Measurements from ENCODE around the gene ENOX1. TPM values are rescaled to one million over a fixed set of nuclear protein-coding genes. Genes with fewer than 3 reads are reported as not detected.

Gene ENOX1
- total RNA-seq, 1 donor from 2014 or later: 0.18 TPM

DNA sequence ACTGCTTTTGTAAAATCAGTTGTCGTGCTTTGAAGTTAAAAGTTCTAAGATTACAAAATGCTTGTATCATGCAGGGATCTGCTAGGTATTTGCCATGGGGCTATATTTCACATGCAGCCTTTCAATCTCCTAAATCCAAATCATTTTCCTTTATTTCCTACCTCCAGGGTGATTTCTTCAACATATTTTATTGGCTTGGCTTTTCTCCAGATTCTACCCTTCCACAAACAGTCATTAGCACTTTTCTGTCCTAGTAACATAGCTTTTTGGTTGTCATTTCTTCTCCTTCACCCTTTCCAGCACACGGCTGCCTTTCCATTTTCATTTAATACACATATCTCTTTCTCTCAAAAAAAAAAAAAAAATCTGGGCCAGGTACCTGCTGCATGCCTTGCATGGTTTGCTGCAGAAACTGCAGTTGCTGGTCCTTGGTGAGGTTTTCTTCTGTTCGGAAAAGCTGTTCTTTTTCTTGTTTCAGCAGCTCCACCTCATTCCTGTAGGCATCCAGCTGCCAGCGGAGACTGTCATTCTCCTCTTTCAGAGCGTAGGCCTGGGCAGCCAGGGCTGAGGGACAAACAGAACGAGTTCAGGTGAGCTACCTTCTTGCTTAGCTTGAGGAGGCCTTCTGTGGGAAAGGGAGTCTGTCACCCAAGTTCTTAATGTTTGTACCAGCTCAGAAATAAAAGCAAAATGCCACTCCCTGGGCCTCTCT is 488.6 kb downstream of the ENOX1 start:
- ATAC-seq (no peak), DNase-seq (ENCODE audit: low spot score) (no peak)

DNA sequence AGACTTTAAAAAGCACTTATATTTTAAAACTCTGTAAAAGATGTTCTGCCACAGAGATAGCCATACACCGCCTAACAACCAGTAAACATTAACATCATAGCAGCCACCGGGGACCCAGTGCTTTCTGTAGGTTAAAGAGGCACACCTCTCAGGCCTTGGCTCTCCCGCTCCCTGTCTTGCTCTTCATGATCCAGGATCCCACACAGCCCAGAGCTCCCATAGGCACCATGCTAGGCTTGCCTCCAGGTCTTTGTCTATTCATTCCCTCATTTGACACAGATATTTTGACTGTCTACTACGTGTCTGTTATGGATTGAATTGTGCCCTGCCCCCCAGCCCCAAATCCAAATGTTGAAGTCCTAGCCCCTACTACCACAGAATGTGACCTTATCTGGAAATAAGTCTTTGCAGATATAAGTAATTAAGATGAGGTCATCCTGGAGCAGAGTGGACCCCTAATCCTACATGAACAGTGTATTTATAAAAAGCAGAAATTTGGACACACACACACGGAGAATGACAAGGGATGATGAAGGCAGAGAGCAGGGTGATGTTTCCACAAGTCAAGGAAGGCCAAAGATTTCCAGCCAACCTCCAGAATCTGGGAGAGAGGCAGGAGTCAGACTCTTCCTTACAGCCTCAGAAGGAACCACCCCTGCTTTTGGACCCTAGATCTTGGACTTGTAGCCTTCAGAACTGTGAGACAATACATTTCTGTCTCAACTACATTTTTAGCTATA is 490.8 kb downstream of the ENOX1 start:
- DNase-seq (ENCODE audit: low spot score) (no peak), ATAC-seq (no peak)

- no peak for ATAC-seq
- no peak for DNase-seq (ENCODE audit: low spot score)
Measured at GRCh38 chr13:43295321-43295720, 491.5 kb downstream of the ENOX1 start.

GRCh38 chr13:43294412-43294811 is 492.4 kb downstream of the ENOX1 start:
- DNase-seq (ENCODE audit: low spot score) (no peak), ATAC-seq (no peak)

DNA sequence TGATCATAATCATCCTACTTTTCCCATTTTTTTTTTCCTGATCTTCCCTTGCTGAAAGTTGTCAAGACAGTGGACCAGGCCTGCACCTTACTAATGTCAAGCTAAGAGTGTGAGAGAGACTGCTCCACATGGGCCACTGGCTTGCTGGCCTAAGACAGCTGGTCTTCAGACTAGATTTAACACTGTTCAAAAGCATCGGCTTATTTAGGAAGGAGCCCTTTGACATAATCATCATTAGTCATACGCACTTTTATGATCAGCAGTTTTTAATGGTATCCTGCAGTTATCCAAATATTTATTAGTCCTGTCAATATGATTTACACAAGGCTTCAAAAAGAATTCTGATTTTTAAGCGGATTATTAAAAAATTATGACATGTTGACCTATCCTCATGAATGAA is 492.8 kb downstream of the ENOX1 start:
- no peak for ATAC-seq
- no peak for DNase-seq (ENCODE audit: low spot score)

- DNase-seq (ENCODE audit: low spot score): no peak
- no peak for ATAC-seq
Measured at GRCh38 chr13:43293561-43293960, 493.2 kb downstream of the ENOX1 start.

- DNase-seq (ENCODE audit: low spot score) (no peak), ATAC-seq (no peak)
Measured at GRCh38 chr13:43293008-43293407, 493.8 kb downstream of the ENOX1 start.

DNA sequence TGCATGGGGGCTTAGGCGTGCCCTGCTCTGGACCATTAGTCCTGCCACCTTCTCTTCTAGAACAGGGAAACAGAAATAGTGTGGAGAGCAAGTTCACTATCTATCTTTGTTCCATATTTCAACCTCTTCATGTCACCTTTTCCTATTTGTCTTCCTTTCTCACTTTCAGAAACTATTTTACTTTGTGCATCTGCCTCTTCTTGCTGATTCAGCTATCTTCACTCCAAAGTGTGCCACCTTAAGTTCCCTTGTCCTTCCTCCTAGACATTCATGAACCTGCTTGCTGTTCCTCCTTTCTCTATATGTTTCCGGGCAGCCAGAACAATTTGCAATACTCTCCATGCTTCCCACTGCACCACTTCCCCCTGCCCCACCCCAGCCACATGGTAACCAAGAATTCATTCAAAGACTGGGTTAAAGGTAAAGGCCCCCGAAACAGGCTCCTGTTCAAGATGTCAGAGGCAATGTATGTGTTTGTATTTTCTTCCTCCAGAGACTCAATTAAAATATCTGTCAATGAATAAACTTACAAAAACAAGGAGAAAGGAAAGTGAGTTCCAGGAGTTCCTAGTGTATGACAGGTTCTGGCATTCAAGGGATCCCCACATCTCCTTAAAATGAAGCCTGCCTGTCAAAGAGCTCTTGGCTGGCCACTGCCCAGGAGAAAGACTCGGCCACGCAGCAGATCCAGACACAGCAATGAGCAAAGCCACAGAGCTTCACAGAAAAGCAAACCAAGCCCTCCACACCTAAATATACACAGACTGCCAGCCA is 495.3 kb downstream of the ENOX1 start:
- DNase-seq (ENCODE audit: low spot score) (no peak), ATAC-seq (no peak)

DNA sequence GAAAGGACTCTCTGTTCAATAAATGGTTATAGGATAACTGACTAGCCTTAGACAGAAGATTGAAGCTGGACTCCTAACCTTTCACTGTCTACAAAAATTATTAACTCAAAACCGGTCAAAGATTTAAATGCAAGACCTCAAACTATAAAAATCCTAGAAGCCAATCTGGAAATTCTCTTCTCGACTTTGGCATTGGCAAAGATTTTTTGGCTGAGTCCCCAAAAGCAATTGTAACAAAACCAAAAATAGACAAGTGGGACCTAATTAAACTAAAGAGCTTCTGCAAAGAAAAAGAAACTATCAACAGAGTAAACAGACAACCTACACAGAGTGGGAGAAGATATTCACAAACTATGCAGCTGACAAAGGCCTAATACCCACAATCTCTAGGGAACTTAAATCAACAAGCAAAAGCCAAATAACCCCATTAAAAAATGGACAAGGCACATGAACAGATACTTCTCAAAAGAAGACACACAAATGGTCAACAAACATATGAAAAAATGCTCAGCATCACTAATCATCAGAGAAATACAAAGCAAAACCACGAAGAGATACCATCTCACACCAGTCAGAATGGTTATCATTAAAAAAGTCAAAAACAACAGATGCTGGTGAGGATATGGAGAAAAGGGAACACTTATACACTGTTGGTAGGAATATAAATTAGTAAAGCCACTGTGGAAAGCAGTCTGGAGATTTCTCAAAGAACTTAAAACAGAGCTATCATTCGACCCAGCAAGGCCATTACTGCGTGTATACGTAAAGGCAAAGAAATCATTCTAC is 497.1 kb downstream of the ENOX1 start:
- ATAC-seq (no peak), DNase-seq (ENCODE audit: low spot score) (no peak)

DNA sequence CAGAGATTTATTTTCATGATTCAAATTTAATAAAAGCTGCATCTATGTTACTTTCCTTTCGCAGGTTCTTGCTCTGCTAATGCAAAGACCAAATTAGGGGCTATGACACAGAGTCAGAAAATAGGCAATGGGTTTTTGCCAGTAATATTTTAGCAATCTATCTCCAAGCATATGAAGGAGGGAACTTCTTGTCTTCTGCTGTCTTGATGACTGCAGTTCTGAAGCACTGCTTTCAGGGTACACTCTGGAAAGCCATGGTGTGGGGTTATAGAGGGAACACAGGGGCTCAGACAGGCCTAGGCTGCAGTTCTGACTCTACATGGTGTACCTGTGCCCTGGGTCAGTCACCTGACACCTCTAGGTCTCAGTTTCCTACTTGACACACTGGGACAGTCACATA is 500.0 kb downstream of the ENOX1 start:
- no peak for ATAC-seq
- no peak for DNase-seq (ENCODE audit: low spot score)

GRCh38 chr13:43285933-43286597 is 500.7 kb downstream of the ENOX1 start:
- ATAC-seq (no peak), DNase-seq (ENCODE audit: low spot score) (no peak)

DNA sequence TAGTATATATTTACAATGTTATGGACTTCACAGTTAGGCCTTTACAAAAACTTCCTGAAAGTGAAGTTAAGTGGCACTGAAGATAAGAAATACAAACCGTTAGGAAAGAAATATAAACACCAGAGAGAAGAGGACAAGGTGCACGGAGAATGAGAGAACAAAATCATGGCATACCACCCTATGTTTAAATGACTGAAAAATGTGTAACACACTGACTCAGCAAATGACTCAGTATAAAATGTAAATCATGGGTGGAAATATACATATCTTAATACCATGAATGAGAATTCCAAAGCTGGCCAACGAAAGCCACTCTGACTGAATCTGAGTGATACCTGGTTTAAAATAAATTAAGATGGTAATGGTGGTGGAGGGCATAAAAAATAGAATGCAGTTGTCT is 502.6 kb downstream of the ENOX1 start:
- no peak for DNase-seq (ENCODE audit: low spot score)
- ATAC-seq: no peak

GRCh38 chr13:43279696-43280095 is 507.1 kb downstream of the ENOX1 start:
- ATAC-seq: no peak
- DNase-seq (ENCODE audit: low spot score): no peak

- no peak for DNase-seq (ENCODE audit: low spot score)
- ATAC-seq: no peak
Measured at GRCh38 chr13:43278127-43278526, 508.6 kb downstream of the ENOX1 start.

DNA sequence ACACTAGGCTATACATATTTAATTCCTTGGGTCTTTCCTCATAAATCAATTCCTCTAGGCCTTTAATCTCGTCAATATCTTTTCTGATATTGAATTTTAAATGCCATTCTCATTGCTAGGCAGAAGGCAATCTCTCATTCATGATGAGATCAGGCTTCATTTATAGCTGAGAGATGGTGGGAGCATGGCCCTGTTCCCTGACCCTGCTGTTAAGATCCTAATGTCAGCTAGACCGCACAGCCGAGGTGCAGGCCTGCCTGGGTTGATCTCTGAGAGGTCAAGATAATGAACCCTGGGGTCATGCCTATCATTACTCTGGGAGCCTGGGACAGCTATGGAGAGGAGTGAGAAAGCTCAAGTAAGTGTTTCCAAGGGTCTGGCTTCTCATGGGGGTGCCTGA is 509.6 kb downstream of the ENOX1 start:
- no peak for DNase-seq (ENCODE audit: low spot score)
- no peak for ATAC-seq

GRCh38 chr13:43274881-43275280 is 511.9 kb downstream of the ENOX1 start:
- ATAC-seq: no peak
- DNase-seq (ENCODE audit: low spot score): no peak

GRCh38 chr13:43273362-43273761 is 513.4 kb downstream of the ENOX1 start:
- DNase-seq (ENCODE audit: low spot score) (no peak), ATAC-seq (no peak)

DNA sequence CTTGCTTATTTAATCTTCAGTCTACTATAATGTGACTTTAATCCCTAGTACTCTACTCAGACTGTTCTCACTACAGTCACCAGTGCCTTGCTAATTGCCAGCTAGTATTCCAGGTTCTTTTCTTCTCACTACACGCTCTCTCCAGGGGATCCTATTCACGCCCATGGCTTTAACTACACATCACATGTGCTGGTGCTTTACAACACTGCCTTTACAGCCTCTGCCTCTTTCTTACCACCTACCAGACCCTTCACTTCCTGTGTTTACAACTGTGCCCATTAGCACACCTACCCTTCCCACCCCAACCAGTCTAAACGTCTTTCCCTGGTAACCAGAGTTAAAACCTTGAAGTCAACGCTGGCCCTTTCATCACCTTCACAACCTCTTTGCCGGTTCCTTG is 513.9 kb downstream of the ENOX1 start:
- ATAC-seq (no peak), DNase-seq (ENCODE audit: low spot score) (no peak)

GRCh38 chr13:43271152-43271551 is 515.6 kb downstream of the ENOX1 start:
- ATAC-seq: no peak
- DNase-seq (ENCODE audit: low spot score): no peak

- ATAC-seq (no peak), DNase-seq (ENCODE audit: low spot score) (no peak)
Measured at GRCh38 chr13:43270130-43270830, 516.5 kb downstream of the ENOX1 start.
